ENCODE results near the gene MPP1.

GRCh38 chrX:154799556-154800348, 5.5 kb downstream of the MPP1 start:
- no peak for TF ChIP-seq CTCF (IDR thresholded peaks at IDR 0.05; ENCODE audit: insufficient read depth, low read length)
- TF ChIP-seq REST (IDR thresholded peaks at IDR 0.05; ENCODE audit: insufficient replicate concordance, low read depth) = no peak
- TF ChIP-seq POLR2AphosphoS5 (IDR thresholded peaks at IDR 0.05; ENCODE audit: low read depth) = no peak

Measured in HL-60 (cell line).